IPS-NIHi7 (cell line): Measurements from ENCODE around the gene RAB4B.
"Not testable (repeated sequence)": the region's sequence is repeated elsewhere in the genome, so short reads cannot be mapped to it uniquely, and the experiment has no call there.

Experiments used
- DNase-seq: peaks from one replicate; pipeline ENCODE4 v3.0.0; 2012; ENCODE audit warnings: mixed read lengths; ENCODE audit errors: extremely low spot score

The RAB4B gene

DNA sequence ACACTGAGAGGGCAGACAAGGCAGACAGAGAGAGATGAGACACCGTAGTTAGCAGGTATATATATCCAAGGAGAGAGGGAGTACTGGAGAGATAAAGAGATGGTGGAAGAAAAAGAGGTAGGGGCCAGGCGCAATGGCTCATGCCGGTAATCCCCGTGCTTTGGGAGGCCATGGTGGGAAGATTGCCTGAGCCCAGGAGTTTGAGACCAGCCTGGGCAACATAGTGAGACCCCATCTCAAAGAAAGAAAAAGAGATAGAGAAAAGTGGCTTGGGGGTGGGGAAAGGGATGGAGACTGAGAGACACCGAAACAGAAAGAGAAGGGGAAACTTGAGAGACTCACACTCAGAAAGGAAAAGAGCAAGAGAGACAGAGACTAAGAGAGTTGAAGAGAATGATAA, 2.5 kb downstream of the RAB4B start:
- DNase-seq: no peak

DNA sequence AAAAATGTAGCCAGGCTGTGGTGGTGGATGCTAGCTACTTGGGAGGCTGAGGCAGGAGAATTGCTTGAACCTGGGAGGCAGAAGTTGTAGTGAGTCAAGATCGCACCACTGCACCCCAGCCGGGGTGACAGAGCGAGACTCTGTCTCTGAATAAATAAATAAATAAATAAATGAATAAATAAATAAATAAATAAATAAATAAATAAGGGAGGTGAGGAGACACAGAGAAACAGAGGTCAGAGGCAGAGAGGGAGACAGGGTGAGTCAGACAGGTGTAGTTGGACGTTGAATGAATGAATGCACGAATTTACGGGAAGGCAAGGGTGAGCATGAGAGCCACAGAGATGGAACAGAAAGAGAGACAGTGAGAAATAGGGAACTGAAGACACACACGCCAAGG, 3.1 kb downstream of the RAB4B start:
- no peak for DNase-seq

DNA sequence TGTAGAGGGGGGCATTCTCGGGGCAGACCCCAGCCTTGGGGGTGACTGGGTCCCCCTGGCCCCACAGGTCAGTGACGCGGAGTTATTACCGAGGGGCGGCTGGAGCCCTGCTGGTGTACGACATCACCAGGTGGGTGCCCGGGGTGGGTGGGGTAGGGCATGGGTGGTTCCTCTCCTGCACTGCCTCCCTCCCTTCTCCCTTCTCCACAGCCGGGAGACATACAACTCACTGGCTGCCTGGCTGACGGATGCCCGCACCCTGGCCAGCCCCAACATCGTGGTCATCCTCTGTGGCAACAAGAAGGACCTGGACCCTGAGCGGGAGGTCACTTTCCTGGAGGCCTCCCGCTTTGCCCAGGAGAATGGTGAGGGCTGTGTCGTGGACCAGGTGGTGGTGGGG, 5.7 kb downstream of the RAB4B start:
- DNase-seq: no peak

DNA sequence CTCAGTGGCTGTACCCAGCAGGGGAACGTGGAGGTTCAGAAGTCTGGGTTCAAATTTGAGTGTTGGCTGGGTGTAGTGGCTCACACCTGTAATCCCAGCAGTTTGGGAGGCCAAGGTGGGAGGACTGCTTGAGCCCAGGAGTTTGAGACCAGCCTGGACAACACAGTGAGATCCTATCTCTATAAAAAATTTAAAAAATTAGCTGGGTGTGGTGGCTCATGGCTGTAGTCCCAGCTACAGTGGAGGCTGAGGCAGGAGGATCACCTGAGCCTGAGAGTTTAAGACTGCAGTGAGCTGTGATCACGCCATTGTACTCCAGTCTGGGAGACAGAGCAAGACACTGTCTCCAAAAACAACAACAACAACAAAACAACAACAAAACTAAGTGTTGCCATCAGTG, 6.1 kb downstream of the RAB4B start:
- DNase-seq: not testable (repeated sequence)

DNA sequence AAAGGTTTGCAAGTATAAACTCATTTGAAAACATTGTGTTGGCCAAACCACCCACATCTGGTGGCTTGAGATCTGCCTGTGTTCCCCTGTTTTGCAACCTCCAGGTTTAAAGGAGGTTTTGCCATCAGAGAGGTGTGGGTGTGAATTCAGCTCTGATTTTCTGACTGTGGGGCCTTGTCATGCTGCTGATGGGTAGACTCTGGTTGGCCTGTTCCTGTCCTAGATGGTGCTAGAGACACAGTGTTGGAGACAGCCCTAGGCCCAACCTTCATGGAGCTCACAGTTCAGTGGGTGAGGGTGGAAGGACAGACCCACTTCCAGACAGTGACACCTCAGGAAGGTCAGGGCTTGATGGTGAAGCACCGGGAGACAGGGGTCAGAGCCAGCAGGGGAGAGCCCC, 7.5 kb downstream of the RAB4B start:
- no peak for DNase-seq

DNA sequence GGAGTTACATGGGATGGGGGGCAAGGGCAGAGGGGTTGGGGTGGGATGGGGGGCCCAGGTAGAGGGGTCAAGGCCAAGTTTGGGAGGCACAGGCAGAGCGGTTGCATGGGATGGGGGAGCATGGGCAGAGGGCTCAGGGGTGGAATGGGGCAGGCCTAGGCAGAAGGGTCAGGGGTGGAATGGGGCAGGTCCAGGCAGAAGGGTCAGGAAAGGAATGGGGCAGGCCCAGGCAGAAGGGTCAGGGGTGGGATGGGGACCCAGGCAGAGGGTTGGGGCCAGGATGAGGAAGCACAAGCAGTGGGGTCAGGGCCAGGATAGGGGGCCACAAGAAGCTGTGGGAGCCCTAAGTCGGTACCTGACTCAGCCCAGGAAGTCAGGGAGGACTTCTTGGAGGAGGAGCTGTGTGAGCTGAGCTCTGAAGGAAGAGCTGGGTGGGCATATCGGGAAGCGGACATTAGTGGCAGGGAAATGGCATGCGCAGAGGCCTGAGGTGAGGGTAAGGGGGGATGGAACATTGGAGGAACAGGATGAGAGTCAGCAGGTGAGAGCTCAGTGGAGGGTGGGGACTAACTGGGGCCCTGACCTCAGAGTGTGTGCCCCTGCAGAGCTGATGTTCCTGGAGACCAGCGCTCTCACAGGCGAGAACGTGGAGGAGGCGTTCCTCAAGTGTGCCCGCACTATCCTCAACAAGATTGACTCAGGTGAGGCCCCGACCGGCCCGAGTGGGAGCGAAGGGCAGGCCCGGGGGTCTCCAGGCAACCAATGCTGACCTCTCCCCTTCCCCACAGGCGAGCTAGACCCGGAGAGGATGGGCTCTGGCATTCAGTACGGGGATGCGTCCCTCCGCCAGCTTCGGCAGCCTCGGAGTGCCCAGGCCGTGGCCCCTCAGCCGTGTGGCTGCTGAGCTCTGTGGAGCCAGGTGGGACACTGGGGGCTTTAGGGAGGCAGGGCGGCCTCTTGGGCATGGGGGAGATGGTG, 8.3 kb downstream of the RAB4B start:
- DNase-seq: no peak

DNA sequence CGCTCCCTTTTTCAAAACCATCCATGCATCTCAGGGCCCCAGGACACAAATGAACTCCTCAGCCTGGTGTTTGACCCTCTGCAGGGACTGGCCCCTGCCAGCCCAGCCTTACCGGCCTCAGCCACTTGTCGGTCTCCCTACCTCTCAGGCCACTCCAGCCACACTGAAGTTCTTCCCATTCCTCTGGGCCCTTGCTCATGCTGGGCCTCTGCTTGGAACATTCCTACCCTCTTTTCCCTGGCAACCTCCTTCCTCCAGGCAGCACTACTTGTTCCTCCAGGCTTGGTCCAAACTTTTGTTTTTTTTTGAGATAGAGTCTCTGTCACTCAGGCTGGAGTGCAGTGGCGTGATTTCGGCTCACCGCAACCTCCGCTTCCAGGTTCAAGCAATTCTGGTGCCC, 13.3 kb downstream of the RAB4B start:
- DNase-seq: no peak

DNA sequence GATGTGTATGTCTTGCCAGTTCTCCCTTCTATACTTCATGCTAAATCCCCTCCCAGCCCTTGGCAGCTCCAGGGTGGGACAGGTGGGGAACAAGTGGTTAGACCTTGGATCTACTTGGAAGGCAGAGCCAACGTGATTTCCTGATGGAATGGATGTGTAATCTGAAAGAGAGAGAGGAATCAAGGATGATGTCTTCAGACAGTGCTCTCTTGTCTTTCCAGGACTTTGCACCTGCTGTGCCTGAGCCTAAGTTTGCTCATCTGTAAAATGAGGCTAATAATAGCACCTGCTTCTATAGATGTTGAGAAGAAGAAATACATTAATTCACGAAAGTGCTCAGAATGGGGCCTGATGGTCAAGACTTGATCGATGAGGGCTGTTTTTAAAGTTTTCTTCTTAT, 13.9 kb downstream of the RAB4B start:
- DNase-seq: no peak

DNA sequence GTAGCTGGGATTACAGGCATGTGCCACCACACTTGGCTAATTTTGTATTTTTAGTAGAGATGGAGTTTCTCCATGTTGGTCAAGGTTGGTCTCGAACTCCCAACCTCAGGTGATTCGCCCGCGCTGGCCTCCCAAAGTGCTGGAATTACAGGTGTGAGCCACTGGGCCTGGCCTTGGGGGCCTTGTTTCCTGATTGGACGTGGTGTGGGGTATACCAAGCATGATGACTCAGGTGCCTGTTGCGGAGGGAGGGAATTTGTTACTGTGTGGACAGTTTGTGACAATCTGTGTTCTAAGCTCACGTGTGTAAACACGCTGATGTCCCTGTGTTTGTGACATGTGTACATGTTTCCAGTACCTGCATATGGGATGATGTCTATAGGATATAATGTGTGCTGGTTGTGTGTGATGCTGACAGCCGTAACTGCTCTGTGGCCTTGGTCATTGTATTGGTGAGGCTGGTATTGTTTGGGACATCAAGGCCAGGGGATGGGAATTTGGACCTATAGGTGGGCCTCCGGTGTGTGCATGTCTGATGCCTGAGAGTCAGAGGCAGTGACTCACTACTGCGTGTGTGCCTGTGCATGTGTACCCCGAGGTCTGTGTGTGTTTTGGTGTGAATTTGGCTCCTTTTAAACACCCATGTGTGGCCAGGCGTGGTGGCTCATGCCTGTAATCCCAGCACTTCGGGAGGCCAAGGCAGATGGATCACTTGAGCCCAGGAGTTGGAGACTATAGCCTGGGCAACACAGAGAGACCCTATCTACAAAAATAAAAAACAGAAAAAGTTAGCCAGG, 19.3 kb downstream of the RAB4B start:
- no peak for DNase-seq

DNA sequence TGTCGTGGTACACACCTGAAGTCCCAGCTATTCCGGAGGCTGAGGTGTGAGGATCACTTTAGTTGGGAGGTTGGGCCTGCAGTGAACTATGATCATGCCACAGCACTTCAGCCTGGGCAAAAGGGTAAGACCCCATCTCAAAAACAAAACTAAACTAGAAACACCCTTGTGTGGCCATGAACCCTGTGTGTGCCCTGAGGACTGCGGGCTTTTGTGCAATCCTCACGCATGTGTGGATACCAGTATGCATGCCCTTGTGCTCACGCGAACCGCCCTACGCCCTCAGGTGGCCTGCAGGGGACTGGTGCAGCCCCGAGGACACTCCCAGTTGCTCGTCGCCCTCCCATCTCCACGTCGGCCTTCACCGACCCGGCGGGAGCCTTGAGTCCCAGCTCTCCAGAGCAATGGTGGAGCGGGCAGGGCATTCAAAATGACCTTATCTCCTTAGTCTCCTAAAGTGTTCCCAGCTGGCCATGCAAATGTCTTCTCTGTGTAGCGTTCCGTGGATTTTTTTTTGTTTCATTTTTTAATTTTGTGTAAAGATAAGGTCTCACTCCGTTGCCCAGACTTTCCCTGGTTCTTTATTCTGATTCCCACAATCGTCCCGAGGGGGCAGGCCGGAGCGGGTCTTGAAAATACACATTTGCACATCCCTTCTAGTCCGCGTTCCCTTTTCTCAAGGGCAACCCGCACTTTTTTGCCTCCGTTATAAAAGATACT, 20.1 kb downstream of the RAB4B start:
- DNase-seq: peak; percentile 92

DNA sequence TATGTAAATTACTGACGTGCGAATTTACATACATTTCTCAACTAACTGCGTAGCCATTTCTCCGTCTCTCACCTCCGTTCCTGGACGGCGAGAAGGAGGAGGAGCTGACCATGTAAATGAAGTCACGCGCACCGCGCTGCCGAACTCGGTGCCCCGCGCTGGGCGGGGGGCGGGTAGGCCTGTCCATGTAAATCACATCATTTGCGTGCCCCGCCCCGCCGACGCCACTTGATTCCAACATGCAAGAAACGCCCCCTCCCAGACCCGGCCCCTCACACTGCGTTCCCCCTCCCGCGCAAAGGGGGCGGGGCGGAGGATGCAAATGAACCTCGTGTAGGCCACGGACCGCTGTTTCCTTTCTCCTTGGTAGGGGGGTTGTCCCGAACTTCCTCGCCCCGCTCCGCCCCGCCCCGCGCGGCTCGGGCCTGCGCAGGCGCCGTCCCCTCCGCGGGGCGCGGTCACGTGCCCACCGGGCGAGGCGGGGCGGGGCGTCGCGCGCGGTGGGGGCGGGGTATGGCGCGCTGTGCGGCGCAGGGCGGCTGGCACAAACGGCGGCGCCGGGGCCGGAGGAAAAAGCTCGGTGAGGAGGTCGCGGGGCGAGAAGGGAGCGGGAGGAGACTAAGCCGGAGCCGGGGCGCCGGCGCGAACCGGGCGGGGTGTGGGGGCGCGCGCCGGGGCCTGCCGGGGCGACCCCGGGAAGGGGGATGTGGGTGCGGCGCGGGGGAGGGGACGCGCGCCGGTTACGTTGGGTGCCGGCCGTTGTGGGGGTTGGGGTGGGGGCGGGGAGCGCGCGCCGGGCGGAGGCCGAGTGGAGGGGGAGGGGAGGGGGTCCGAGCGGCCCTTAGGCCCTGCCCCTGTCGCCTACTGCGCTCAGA, 20.9 kb downstream of the RAB4B start, which contains the start of gene EGLN2:
EGLN2 (plus strand) TSS at position 509 of the 875 bp plus-strand sequence. CDS start 1,382 bp downstream, outside the sequence.
- DNase-seq: peak; percentile 89

DNA sequence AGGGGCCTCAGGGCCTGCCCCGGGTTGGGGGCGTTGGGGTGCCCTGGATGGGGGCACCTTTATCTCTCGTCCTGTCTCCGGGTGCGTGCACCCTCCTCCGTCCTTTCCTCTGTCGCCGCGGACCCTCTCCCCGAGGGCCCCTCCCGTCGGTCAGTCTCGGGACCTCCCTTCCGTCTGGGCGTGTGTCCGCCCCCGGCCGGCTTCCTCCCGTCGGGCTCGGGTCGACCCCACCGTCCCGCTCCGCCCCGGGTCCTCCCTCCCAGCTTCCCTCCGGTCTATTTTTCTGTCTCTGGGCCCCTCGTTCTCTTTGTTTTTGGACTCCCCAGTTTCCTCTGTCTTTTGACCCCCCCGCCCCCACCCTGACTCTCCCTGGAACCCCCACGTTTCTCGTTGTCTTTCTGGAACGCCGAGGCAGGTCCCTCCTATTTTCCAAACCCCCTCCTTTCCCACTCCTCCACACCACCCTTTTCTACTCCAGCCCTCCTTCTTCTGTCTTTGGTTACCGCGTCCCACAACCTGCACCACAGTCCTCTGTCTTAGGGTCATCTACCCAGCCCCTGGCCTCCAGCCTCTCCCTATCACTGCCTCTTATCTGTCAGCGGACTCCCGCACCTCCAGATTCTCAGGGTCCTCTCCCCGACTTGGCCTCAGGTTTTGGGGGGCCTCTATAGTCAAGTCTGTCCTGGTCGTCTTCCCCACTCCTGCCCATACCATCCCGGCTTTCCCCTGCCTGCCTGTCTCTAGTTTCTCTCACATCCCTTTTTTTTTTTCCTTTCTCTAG, 21.7 kb downstream of the RAB4B start:
- peak; percentile 42 for DNase-seq

DNA sequence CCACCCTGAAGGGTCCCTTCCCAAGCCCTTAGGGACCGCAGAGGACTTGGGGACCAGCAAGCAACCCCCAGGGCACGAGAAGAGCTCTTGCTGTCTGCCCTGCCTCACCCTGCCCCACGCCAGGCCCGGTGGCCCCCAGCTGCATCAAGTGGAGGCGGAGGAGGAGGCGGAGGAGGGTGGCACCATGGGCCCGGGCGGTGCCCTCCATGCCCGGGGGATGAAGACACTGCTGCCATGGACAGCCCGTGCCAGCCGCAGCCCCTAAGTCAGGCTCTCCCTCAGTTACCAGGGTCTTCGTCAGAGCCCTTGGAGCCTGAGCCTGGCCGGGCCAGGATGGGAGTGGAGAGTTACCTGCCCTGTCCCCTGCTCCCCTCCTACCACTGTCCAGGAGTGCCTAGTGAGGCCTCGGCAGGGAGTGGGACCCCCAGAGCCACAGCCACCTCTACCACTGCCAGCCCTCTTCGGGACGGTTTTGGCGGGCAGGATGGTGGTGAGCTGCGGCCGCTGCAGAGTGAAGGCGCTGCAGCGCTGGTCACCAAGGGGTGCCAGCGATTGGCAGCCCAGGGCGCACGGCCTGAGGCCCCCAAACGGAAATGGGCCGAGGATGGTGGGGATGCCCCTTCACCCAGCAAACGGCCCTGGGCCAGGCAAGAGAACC, 22.4 kb downstream of the RAB4B start:
- no peak for DNase-seq

DNA sequence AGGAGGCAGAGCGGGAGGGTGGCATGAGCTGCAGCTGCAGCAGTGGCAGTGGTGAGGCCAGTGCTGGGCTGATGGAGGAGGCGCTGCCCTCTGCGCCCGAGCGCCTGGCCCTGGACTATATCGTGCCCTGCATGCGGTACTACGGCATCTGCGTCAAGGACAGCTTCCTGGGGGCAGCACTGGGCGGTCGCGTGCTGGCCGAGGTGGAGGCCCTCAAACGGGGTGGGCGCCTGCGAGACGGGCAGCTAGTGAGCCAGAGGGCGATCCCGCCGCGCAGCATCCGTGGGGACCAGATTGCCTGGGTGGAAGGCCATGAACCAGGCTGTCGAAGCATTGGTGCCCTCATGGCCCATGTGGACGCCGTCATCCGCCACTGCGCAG, 22.9 kb downstream of the RAB4B start:
- no peak for DNase-seq

DNA sequence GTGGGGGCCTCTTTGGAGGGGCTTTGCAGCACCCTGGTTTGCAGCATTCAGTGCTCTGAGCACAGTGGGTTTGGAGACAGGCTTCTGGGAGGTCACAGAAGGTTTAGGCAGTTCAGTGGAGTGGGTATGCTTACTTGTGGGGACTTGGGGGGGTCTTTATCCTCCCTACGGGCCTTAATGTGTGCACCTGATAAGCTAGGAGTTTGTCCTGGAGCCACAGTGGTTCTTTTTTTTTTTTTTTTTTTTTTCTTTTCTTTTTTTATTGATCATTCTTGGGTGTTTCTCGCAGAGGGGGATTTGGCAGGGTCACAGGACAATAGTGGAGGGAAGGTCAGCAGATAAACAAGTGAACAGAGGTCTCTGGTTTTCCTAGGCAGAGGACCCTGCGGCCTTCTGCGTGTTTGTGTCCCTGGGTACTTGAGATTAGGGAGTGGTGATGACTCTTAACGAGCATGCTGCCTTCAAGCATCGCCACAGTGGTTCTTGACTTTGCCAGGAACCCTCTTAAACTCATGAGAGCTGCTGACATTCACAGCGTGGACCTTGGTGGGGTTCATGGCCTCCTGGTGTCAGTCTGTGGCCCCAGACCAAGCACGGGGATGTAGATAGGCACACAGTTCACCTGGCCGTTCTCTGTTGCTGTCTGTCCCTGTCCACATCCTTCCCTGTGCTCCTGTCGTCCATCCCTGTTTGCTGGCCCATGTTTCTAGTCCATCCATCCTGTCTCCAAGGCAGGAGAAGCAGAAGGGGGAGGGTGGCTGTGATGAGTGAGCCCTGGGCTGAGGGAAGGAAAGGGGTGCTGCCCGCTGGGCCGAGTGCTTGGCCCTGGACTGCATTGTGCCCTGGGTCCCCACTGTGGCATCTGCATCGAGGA, 23.6 kb downstream of the RAB4B start:
- no peak for DNase-seq

DNA sequence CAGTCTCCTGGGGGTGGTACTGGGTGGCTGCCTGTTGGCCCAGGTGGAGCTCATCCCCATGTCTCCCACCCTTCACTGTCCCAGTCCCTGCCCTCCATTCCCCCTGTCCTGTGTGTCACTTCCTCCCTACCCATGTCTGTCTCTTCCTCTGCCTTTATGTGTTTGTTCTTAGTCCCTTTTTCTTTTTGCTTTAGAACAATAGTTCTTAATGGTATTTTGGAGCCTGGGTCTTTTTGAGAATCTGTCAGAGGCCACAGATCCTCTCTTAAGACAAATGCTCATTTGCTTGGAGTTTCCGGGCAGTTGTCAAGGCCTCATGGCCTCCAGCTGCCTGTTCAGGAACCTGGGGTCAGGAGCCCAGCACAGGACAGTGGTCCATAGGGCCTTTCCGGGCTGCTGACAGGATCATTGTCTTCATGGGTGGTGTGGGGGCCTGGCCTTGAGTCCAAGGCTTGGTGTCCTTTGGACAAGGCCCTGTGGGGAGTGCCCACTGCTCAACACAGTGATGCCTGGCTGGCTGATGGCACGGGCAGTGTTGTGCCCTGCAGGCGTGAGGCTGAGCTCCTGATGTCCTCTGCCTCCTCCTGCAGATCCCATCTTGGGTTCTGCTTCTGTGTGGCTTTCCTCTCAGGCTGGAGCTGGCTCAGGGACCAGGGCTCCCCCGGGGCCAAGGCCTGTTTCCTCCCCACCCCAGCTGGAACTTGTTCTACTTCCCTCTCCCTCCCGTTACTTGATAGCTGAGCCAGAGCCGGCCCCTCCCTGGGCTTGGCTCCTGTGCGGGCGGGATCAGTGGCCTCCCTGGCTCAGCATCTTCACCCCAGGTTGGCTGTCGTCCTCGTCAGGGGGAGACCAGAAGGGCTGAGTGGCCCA, 24.5 kb downstream of the RAB4B start:
- no peak for DNase-seq

DNA sequence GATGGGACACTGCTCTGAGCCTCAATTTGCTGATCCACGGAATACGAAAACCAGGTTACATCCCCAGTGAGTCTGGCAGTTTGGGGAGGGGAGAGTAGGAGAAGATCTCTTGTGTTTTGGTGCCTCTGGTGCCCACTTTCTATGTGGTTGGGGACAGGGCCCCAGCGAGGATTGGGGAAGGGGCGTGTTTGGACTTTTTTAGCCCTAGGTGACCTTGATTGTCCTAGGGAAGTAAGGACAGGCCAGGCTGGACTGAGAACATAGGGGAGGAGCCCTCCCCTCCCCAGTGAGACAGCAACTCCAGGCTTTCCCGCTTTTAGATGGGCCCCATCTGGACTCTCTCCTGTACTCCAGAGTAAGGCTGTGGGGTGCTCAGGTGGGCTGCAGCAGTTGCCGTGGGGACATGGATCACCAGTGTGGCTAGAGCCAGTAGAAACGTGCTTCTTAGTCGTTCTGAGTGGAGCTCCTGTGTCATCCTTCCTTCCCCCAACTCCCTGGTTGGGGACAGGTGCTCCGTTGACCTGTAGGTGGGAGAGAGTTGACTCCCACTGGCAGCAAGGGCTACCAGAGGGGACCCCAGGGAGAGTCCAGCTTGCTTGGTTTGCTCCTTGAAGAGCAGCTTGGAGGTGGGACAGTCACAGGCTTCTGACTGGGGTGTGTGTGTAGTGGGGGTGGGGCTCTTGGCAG, 25.3 kb downstream of the RAB4B start:
- DNase-seq: no peak
